ENCODE measurements around the gene TMEM54.
"Not testable (repeated sequence)": the region's sequence is repeated elsewhere in the genome, so short reads cannot be mapped to it uniquely, and the experiment has no call there.

The TMEM54 gene

GRCh38 chr1:32918179-32918578, 17.0 kb upstream of the TMEM54 start:
- no peak for DNase-seq

GRCh38 chr1:32917521-32917920, 16.3 kb upstream of the TMEM54 start:
- no peak for DNase-seq

- no peak for DNase-seq
Measured at GRCh38 chr1:32915766-32916706, 14.8 kb upstream of the TMEM54 start.

- no peak for DNase-seq
Measured at GRCh38 chr1:32910319-32910718, 9.1 kb upstream of the TMEM54 start.

GRCh38 chr1:32907435-32907834, 6.2 kb upstream of the TMEM54 start:
- DNase-seq: no peak

GRCh38 chr1:32906654-32907053, 5.5 kb upstream of the TMEM54 start:
- DNase-seq: no peak

- DNase-seq: not testable (repeated sequence)
Measured at GRCh38 chr1:32905588-32905987, 4.4 kb upstream of the TMEM54 start.

- no peak for DNase-seq
Measured at GRCh38 chr1:32904797-32905196, 3.6 kb upstream of the TMEM54 start.

GRCh38 chr1:32903991-32904785, 3.0 kb upstream of the TMEM54 start:
- DNase-seq: no peak

GRCh38 chr1:32902535-32902920, 1.3 kb upstream of the TMEM54 start:
- DNase-seq: no peak

GRCh38 chr1:32901823-32902534, 790 bp upstream of the TMEM54 start:
- no peak for DNase-seq

GRCh38 chr1:32900371-32900955, 726 bp downstream of the TMEM54 start:
- no peak for DNase-seq

- no peak for DNase-seq
Measured at GRCh38 chr1:32899586-32900296, 1.4 kb downstream of the TMEM54 start.

GRCh38 chr1:32898958-32899357, 2.2 kb downstream of the TMEM54 start:
- DNase-seq: no peak

- no peak for DNase-seq
Measured at GRCh38 chr1:32898056-32898455, 3.1 kb downstream of the TMEM54 start.

GRCh38 chr1:32897082-32898049, 3.8 kb downstream of the TMEM54 start:
- DNase-seq: no peak

GRCh38 chr1:32896451-32896850, 4.7 kb downstream of the TMEM54 start:
- DNase-seq: no peak

GRCh38 chr1:32895325-32896215, 5.6 kb downstream of the TMEM54 start:
- no peak for DNase-seq

- DNase-seq: no peak
Measured at GRCh38 chr1:32894681-32895080, 6.5 kb downstream of the TMEM54 start.

All from NCI-H2081 (cell line).